GM21737 (cell line): ENCODE measurements around the gene PRKCG.
"Not testable (repeated sequence)": the region's sequence is repeated elsewhere in the genome, so short reads cannot be mapped to it uniquely, and the experiment has no call there.

Experiments used
- ATAC-seq: cut with Tn5 transposase; IDR thresholded peaks from one replicate; pipeline ENCODE4 v1.9.1; 2021; ENCODE audit warnings: mild to moderate bottlenecking, moderate library complexity; ENCODE audit not compliant: unreplicated experiment

The PRKCG gene

GRCh38 chr19:53936029-53936428 lies 54.0 kb downstream of the PRKCG start:
- ATAC-seq, result no peak

GRCh38 chr19:53942001-53942786 lies 60.2 kb downstream of the PRKCG start:
- ATAC-seq, result no peak

- ATAC-seq, result no peak
These were observed 62.4 kb downstream of the PRKCG start for GRCh38 chr19:53944416-53944815.

DNA sequence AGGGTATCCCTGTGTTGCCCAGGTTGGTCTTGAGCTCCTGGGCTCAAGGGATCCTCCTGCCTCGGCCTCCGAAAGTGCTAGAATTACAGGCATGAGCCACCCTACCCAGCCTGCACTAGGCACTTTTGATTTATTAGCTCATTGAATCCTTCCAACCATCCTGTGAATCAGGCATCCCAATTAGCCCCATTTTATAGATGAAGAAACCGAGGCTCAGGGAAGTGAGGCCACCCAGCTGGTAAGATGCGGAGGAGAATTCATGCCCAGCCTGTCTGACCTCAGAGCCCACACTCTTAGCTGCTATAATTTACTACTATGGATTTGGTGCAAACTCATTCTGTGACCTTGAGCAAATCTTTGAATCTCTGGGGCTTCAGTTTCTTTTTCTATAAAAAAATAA lies 62.9 kb downstream of the PRKCG start:
- no peak for ATAC-seq

DNA sequence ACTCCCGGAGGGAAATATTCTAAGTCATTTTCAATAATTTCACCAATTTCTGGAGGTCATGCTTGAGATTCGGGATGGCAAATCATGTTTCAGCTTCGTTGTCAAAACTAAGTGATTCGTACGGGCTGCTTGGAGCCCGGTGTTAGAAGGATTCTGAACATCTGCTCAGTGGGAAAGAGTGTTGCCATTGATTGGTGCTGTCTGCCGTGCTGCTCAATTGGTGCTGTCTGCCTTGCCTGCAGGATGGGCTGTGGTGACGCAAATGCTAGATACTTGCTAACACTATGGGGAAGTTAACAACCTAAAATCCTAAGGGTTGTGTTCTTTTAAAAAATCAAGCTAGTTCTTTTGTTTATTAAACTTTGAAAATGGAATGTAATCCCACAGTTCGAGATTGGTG lies 63.4 kb downstream of the PRKCG start:
- no peak for ATAC-seq

DNA sequence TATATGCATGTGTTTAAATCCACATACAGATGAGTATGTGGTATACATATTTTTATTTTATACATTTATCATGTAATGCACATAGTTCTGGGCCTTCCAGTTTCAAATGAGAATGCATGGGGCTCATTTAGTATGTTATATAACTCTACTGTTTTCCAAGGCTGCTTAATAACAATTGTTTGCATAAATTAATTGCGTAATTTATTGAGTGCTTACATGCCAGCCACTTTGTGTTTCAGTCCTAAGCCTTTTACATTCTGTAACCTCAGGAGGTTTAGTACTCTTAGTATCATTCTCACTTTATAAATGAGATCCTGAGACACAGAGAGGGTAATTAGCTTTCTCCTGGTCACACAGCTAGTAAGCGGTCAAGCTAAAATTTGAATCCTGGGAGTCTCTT lies 64.0 kb downstream of the PRKCG start:
- ATAC-seq, result no peak

DNA sequence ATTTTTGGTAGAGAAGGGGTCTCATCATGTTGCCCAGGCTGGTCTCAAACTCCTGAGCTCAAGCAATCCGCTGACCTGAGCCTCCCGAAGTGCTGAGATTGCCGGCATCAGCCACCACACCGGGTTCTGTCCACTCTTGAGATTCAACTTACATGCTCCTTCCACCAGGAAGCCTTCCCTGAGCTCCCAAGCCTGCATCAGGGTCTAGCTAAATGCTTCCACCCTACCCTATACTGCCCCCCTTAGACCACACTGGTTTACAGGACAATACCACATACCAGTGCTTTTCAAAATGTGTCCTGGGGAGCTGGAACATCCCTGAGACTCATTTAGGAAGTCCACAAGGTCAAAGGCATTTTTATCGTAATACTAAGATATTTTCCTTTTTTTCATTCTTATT lies 65.6 kb downstream of the PRKCG start:
- ATAC-seq, result no peak

GRCh38 chr19:53948611-53949010 lies 66.6 kb downstream of the PRKCG start:
- ATAC-seq, result not testable (repeated sequence)

DNA sequence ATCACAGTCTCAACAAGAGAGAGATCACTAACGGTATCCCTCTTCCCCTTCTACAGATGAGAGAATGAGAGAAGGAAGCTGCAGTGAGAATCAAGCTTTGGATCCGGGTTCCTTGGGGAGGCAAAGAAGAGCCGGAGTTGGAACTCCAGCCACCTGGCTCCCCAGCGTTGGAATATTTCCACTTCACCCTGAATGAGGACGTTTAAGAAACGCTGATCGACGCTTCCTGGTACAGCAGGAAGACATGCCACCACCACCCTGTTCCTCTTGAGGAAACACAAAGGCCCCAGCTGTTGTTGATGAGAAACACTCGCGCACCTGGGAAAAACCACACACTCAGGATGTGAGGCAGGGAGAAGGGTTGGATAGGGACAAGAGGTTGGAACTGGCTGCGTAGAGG lies 69.4 kb downstream of the PRKCG start:
- no peak for ATAC-seq

DNA sequence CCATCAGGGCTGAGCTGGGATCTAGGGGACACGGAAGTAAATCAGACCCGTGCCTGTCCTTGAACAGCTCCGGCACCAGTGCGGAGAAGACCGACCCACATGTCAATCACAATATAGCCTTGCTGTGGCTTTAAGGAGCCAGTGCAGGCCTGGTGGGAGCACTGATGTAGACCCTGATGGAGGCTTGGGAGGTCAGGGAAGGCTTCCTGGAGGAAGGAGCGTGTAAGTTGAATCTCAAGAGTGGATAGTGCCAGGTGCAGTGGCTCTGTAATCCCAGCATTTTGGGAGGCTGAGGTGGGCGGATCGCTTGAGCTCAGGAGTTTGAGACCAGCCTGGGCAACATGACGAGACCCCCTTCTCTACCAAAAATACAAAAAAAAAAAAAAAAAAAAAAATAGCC lies 70.0 kb downstream of the PRKCG start:
- no peak for ATAC-seq

DNA sequence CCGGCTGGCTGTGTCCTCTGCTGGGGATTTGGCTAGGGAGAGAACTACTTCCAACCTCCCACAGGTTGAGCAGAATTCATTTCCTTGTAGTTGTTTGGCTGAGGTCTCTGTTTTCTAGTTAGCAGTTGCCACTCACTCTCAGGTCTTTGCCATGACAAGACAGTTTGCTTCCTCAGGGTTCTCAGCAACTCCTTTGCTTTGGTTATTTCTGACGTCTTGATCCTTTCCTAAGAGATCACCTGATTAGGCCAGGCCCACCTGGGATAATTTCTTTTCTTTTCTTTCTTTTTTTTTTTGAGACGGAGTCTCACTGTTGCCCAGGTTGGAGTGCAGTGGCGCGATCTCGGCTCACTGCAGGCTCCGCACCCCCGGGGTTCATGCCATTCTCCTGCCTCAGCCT lies 71.4 kb downstream of the PRKCG start:
- no peak for ATAC-seq
